CD4-positive, alpha-beta T cell treated with Interleukin-17A for 1 hour (primary cell): ENCODE data around the gene ZNF513.

Experiments used
- DNase-seq: peaks from one replicate; pipeline ENCODE4 v3.0.0-alpha.2; 2020

The ZNF513 gene

DNA sequence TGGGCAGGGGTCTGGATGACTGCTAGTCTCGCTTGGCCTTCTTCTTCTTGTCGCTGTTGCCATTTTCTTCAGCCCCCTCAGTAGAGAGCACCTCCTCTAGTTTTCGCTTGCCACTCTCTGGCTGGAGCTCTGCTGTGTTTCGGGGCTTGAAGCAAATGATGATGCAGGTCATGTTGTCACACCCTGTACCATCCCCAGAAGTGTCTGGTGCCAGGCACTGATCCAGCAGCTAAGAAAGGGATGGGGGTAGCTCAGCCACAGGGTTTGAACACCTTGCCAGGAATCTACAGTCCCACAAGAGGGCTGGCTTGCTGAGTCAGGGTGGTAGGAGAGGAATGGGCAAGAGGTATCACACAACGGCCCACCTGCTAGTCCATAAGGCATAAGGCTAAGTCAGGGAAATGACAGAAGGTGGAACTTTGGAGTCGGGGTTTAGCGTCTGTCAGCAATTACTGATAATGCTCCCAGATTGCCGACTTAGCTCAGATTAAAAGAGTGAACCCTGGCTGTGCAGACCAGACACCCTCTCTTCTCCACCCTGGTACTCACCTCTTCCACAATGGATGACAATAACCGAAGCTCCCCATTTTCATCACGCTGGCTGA is 1.1 kb upstream of the ZNF513 start:
- DNase-seq, result no peak

DNA sequence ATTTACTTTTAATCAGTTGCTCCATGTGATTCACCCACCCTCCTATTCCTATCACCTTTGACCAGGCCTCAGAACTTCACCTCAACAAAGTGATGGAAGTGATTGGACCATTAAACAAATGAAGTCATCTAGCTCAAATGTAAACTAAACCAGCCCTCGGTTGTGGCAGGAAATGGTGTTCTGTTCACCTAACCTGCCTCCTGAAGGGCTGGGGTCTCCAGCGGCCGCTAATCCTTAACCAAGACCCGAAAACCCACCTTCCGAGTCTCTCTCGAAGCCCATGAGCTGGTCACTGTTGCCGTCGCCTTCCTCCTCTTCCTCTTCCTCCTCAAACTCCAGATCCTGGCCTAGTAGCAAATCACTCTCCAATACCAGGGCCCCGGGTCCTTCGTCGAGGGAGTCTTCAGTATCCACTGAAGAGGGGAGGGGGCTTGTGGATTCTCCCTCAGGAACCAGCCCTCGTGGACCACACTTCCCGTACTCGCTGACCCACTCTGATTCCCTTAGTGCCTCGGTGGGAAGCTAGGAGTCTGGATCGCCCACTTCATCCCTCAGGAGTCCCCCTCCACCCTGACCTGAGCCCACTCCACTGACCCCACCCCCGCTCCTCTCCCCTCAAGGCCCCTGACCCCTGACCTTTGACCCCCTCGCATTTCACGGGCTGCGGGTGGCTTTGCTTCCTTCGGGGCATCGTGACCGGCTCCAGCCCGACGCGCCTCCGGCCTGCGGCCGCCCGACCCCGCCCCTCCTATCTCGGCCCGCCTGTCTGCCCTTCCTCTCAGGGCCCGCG is 503 bp downstream of the ZNF513 start:
- peak; percentile 56 for DNase-seq

DNA sequence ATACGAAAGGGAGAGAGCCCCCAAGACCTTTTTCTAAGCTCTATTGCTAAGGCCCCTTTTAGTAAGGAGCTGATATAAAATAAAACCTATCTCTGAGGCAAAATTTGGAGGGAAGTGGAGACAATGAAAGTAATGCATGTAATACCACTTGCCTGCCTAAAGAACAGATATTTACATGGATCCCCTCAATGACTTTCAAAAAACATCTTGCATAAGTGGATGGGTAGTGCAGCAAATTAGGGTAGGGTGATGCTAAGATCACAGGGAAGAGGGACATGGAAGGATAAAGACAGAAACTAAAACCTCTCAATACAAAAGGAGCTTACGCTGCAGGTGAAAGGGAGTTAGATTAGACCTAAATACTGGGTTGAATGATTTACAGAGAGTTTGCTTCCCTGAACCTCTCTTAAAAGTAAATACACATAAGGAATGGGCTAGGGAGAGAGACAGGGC is 1.1 kb downstream of the ZNF513 start:
- no peak for DNase-seq

DNA sequence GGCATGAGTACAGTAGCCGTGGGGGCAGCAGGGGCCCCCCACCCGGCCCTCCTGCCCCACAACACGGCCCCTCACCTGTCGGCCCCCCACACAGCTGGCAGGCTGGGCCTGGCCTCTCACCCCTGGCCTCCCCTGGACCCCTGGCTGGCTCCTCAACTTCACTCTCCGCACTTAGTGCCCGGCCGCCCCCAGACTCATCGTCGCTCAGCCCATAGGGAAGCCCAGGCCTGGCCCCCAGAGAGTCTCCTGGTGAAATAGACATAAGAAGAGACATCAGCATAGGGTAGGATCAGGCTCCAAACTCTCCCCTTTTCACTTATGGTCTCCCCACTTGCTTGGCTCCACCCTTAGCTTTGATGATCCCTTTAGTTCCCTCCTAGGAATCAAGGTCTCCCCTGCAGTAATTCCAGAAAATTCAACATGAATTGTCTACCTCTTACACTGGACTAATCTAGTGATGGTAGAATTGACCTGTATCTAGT is 1.7 kb downstream of the ZNF513 start:
- DNase-seq, result no peak

DNA sequence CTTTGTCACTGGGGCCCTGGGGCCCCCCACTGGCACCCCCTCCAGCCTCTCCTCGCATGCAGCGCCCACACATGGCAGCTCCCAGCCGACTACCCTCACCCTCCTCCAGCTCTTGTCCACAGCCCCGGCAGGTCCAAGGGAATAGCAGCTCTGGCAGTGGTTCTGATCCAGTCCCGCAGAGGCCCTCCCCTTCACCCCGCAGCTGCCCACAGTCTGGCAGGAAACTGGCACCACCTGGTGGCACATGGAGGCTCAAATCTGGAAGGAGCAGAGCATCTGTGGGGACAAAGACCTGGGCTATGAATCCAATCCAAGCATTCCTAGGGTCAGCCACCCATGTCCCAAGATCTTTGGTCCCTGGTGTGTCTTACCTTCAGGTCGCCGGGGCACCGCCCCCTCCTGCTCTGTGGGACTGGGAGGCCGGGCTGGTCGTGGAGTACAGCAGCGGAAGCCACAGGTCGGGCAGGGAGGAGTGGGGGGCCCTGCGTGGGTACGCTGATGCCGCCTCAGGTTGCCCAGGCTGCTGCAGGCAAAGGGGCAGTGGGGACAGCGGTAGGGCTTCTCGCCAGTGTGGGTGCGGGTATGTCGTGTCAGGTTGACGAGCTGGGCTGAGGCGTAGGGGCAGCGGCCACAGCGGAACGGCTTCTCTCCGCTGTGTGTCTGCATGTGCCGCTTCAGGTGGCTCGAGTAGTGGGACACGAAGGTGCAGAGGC is 2.3 kb downstream of the ZNF513 start:
- DNase-seq, result no peak

DNA sequence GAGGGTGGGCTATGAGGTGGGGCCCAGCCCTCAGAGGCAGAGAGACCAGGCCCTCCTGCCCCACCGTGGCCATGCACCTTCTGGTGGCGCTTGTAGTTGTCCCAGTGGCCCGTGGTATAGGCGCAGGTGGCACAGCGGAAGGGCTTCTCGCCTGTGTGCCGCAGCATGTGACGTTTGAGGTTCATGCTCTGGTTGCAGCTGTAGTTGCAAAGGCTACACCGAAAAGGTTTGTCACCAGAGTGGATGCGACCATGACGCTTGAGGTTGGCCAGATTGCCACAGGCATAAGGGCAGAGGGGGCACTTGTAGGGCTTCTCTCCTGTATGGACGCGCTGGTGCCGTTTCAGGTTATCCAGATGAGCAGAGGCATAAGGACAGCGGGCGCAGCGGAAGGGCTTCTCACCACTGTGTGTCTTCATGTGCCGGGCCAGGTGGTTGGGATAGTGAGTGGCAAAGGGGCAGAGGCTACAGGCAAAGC is 2.9 kb downstream of the ZNF513 start:
- no peak for DNase-seq

DNA sequence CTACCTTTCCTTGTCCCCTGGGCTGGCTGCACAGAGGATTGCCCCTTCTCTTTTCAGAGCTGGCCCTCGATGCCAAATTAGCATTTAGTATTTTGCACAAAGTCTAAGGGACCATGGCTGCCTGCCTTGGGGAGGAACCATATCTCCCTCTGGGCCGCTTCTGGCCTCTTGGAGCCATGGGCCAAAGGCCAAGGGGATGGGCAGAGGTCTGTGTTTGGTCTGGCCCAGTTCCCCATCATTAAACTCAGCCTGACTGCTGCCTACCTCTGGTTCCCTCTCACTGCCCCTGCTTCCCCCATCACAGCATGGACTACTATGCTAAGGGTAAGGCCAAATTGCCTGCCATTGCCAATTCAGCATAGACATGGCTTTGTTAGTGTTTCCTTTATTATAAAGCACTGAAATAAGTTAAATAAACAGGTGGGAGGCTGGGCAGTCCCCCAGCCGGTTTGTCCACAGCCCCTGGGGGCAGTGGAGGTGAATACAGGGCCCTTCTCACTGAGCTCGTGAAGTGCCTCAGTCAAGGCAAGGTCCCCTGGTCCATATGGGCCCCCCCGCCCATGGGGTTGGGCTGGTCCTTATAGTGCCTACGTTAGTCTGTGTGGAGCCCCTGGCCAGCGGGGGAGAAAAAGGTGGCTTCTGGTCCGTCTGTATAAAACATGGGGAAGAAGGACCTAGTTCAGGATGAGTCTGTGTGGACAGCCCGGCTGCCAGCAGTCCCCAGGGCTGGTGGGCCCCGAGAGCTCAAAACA is 3.5 kb downstream of the ZNF513 start:
- no peak for DNase-seq

DNA sequence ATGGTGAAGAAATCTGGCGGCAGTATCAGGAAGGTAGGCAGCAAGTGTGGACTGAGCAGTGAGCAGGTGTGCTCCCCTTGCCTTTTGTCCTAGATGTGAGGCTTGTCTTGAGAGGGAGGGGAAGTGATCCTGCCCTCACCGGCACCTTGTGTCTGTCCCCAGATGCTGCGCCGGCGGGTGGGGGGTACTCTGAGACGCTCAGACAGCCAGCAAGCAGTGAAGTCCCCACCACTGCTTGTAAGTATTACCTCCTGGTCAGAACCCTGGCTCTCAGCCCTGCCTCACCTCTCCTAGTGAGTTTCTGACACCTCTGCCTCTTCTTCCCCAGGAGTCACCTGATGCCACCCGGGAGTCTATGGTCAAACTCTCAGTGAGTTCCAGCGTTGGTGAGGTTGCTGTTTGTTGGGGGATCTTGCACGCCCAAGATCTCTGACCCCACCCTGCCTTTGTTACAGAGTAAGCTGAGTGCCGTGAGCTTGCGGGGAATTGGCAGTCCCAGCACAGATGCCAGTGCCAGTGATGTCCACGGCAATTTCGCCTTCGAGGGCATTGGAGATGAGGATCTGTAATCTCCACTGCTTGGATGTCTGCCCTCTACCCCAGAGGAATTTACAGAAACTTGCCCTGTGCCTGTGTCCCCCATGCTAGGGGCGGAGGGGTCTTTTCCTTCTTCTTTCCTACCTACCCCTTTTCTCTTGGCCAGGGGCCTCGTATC is 4.2 kb downstream of the ZNF513 start:
- DNase-seq, result no peak

DNA sequence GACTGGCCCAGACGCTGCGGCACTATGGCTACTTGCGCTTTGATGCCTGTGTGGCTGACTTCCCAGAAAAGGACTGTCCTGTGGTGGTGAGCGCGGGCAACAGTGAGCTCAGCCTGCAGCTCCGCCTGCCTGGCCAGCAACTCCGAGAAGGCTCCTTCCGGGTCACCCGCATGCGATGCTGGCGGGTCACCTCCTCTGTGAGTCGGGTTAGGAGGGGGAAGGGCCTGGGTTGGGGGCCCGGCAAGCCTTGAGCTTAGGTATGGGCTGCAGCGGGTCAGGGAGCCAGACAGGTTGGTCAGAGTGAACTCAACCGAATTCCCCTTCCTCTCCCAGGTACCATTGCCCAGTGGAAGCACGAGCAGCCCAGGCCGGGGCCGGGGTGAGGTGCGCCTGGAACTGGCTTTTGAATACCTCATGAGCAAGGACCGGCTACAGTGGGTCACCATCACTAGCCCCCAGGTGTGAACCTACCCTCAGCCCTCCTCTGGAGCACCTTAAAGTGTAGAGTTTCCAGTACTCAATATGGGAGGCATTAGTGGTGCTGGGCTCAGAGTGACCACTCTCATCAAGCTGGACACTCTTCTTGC is 4.9 kb downstream of the ZNF513 start:
- no peak for DNase-seq

DNA sequence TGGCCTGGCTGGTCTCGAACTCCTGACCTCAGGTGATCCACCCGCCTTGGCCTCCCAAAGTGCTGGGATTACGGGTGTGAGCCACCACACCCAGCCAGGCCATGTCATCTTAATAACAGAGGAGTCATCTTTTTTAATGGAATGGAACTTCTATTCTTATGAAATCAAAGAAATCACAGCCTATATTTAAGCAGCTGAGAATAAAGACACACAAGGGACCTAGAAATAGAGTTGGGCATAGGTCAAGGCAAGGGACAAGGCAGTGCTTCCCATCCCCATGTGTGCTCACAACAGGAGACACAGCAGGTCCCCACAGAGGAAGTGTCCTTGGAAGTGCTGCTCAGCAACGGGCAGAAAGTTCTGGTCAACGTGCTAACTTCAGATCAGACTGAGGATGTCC is 7.0 kb downstream of the ZNF513 start:
- no peak for DNase-seq

DNA sequence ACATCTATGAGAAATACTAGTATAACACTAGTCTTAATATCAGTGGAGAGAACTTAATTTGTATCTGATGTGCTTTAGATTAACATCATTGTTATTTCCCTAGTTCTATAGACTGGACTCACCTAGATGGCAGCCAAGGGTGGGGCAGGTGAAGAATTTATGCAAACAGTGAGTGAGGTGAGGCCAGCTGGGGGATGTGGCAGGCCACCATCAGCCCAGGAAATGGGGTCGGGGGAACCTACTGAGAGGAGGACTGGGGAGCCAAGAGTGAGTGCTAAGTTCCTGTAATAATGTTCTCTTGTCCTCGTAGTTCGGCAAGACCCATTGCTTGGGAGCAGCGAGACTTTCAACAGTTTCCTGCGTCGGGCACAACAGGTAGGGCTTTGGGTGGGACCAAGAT is 7.6 kb downstream of the ZNF513 start:
- DNase-seq, result no peak

DNA sequence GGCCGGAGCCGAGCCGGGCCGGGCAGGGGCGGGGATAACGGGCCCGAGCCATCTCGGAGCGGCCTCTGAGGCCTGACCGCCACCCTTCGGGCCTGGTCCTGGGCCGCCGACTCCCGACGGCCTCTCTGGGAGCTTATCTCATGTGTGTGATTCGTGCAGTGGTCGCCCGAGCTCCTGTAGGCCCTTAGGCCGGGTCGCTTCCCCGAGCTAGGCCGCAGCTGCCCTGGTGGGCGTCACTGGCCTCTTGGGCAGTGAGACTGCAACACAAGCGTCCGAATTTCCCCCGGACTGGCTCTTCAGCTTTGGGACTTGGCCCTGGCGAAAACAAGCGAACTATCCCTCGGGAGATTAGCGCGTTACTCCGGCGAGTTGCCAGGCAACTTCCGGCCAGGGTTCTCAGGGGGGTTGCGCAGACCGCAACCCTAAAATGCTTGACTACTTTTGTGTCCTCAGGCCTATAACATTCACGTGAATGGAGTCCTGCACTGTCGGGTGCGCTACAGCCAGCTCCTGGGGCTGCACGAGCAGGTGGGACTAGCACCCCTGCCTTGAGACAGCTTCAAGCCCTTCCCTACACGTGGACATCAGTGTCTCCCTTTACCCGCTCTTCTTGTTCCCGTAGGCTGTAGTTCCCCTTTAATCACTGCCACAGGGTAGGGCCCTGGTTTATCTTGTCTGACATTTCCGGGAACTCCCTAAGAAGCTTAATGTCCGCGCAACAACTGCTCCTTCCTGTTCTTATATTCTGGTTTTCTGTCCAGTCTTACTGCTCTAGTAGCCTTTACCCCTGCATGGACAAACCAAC is 9.5 kb downstream of the ZNF513 start:
- peak; percentile 51 for DNase-seq

DNA sequence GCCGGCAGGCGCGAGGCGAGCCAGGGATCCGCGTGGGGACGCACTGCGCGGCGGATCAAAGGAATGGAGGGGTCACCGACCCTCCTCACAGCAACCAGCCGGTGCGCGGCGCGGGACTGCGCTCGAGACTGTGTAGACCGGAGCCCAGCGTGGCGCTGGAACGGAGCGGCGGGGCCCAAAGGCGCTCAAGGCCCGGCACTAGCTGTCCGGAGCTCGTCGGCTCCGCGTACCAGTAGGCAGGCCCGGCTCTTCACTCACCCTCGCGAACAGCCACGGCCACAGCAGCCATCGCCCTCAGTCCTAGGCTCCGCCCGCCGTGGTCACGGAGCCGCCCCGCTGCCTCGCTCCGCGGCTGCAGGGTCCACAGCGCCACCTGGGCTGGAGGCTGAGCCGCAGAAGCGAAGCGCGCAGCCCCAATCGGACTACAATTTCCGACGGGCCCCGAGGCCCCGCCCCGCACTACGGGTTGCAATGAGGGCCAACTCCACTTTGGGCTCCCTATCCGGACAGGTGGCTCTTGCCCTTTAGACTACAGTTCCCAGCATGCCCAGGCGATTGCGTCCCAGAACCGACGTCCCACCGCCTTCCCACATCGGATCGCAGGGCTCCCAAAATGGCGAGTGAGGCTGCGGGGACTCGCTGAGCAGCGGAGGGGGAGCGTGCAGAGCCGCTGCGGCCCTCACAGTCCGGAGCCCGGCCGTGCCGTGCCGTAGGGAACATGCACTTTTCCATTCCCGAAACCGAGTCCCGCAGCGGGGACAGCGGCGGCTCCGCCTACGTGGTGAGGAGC is 10.3 kb downstream of the ZNF513 start, which contains the start of the genes EIF2B4 and SNX17:
TSS of gene EIF2B4 (minus strand) at position 313 of the 790 bp plus-strand sequence. CDS start at position 289, 24 bp downstream.
TSS of gene SNX17 (plus strand) at position 591 of the 790 bp plus-strand sequence. CDS start at position 719, 128 bp downstream.
- DNase-seq, result peak; percentile 100

DNA sequence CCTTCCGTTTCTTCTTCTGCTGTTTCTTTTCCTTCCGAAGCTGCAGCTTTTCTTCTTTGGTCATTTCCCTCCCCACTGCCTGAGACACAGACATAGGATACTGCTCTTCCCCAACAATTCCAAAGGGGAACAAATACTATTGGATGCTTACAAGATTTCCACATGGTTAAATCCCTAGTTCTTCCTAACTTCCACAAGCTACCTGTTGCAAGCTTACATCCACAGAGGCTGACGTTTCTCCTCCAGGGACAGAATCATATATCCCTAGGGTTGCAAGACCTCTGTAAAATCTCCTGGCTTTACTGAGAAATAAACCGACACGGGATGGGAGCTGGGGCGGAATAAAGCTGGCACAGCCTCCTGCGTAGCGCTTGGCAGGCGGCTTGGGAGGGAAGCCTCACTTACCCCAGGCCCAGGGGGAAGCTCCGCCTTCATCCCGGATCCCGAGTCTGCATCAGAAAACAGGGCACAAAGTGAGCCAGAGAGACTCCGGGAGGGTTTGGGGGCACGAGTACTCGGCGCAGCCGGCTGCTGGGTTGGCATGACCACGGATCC is 11.0 kb downstream of the ZNF513 start:
- DNase-seq, result no peak

DNA sequence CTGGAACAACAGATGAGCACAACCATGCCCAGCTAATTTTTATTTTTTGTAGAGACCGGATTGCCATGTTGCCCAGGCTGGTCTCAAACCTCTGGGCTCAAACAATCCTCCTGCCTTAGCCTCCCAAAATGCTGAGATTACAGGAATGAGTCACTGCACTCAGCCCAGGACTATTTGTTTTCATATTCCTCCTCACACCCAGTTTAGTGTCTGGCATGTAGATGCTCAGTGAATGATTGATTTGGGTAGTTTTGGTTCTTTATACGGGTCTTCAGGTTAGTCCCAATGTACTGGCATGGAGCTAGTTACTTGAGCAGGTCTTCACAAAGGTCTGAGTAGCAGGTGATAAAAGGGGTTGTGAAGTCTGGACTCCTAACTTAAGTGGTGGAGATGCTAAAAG is 16.6 kb downstream of the ZNF513 start:
- no peak for DNase-seq

DNA sequence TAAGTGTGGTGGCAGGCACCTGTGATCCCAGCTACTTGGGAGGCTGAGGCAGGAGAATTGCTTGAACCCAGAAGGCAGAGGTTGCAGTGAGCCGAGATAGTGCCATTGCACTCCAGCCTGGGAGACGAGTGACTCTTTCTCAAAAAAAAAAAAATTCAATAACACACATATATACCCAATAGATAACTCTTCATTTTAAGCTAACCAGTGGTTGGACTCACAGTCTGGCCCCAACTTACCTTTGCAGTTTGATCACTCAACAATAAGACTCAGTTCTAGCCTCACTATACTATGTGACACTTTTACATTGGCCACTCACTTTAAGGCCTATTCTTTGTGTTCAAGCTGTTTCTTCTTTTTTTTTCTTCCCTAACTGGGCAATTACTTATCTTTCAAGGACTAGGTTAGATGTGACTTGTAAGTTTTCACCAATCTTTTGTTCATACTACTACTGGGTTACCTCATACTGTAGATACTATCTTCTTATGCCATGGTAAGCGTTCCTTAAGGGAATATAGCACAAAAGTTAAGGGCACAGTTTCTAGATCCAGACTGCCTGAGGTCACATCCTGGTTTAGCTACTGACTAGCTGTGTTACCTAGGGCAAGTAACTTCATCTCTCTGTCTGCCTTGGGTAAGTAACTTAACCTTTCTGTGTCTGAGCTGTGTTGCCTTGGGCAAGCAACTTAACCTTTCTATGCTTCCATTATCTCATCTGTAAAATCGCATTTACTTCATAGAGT is 17.7 kb downstream of the ZNF513 start:
- DNase-seq, result no peak

DNA sequence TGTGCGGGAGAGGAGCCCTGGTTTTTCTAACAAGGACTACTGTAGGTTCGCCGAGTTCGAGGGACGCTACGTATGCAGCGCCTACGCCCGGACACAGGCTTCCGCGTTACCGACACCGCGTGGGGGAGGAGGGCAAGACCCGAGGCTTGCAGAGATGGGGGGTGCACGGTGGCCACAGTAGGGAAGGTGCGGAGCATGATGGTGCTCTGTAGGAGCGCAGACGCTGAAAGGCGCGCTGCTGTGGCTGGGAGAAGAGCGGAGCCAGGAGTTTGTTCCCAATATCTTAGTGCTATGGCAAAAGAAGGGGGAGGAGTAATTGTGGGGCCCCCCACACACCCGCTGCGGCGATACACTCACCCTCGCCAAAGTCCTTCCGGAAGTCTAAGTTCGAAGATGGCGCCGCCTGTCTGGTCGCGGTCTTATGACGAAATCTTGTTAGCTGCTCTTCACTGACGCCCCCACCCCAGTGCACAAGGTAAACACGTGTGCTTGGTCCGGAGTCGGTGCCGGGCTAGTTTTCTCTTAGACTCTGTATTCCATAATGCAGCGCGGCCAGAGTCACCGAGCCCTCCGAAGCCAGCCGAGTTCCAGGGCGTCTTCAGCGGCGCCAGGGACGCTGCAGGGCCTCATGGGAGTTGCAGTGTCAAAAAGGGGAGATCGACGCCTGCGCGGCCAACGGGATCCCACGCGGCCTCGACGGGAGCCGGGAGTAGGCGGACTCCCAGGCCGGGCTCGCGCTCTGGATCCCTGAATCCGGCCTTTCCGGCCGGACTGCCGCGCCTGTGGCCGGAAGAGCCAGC is 24.0 kb downstream of the ZNF513 start, which contains the start of gene GTF3C2:
TSS of gene GTF3C2 (minus strand) at position 383 of the 800 bp plus-strand sequence. CDS start 13,210 bp downstream, outside the sequence.
- DNase-seq, result peak; percentile 95

DNA sequence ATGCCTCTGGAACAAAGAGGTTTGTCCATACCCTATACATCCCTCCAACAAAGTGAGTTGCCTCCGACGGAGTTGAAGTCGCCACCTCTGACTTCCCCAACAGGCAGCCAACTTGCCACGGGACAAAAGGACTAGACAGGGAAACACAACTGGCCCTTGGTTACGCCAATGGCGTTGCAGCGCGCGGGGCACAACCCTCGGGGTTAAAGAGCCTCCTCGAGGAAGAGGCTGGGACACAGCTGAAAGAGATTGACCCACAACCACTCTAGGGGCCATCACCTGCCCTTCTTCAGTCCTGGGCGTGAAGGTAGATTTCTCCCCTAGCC is 24.5 kb downstream of the ZNF513 start:
- DNase-seq, result no peak
